Spinal cord (tissue), 10 donors: ENCODE results near the gene GHRHR. TPM values are rescaled to one million over a fixed set of nuclear protein-coding genes. Genes with fewer than 3 reads are reported as not detected.

Source experiments
- DNase-seq, 6 donors: peaks; one replicate each; pipeline versions ENCODE4 v3.0.0 to v3.0.0-alpha.2; 2013 to 2015; ENCODE audit warnings: low spot score in 6 of 6, low read depth in 4 of 6
- H3K27ac ChIP-seq: one replicate; pipeline ENCODE4 v1.5.1; 2013; ENCODE audit warnings: low read depth, low read length, control low read depth
- H3K27me3 ChIP-seq: one replicate; pipeline ENCODE4 v1.6.1; 2013; ENCODE audit warnings: low read length; ENCODE audit not compliant: control insufficient read depth, insufficient read depth
- H3K36me3 ChIP-seq: one replicate; pipeline ENCODE4 v1.6.1; 2013; ENCODE audit warnings: low read length; ENCODE audit not compliant: control insufficient read depth, insufficient read depth
- H3K4me1 ChIP-seq: one replicate; pipeline ENCODE4 v1.6.1; 2013; ENCODE audit warnings: low read length; ENCODE audit not compliant: control insufficient read depth, insufficient read depth
- H3K4me3 ChIP-seq: one replicate; pipeline ENCODE4 v1.5.1; 2013; ENCODE audit warnings: low read depth, low read length, control low read depth
- H3K9me3 ChIP-seq: one replicate; pipeline ENCODE4 v1.6.1; 2013; ENCODE audit warnings: low read length; ENCODE audit not compliant: control insufficient read depth, insufficient read depth
- WGBS: methylation state at CpG from one replicate; pipeline ENCODE4 v1.1.5; 2013; ENCODE audit warnings: missing lambda C conversion rate; ENCODE audit not compliant: insufficient coverage; 5-methylcytosine and 5-hydroxymethylcytosine counted together
- polyA plus RNA-seq, 2 donors: library from polyadenylated mRNA; unstranded; fragments of 120-200 nt; gene quantifications; one replicate each; pipeline ENCODE4 v1.2.1, GENCODE V29; 2013; ENCODE audit not compliant: insufficient read length in 2 of 2
- total RNA-seq, 2 donors: library from RNA; depleted of rRNA in 1 of 2; stranded (reverse); fragments of 120-200 nt in 1 of 2; fragments of >200 nt in 1 of 2; gene quantifications; one replicate each; pipeline versions ENCODE4 v1.2.3 to v1.2.4, GENCODE V29; 2013 to 2014
- donor health status: healthy.

GHRHR gene
- total and polyA plus RNA-seq, 4 donors: 2.7 to 5.2 (median 4.3) TPM

DNA sequence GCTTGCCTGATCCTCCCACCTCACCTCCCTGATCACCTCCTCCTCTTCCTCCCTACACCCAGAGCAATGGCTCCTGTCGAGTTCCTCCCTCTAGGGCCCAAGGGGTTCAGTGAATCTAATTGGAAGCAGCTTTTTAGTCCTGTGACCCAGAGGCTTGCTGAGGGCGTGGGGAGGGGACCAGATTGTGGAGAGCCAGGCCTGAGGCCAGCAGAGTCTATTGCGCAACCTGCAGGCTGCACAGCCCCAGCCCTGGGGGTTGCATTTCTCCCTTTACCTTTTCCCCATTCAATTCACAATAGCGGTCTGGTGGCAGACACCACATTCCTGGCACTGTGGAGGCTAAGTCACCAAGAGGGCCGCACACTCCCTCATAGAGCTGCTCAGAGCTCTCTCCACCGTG is 32.5 kb downstream of the GHRHR start:
- H3K4me1 ChIP-seq: peaks cover 15% of the 10 kb centered on the region

DNA sequence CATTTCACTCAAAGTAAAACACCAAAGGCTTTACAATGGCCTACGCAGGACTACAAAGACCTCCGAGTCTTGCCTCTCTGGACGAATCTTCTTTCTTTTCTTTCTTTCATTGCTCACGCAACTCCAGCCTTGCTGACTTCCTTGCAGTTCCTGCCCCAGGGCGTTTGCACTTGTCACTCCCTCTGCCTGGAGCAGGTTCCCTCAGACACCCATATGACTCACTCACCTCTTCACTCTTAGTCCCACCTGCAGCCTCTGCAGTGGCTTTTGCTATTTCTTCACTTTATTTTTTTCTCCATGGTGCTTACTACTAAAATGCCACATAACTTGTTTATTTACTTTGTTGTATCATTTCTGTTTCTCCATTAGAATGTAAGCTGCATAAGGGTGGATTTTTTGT is 33.1 kb downstream of the GHRHR start:
- peaks cover 15% of the 10 kb centered on the region for H3K4me1 ChIP-seq
- H3K4me3 ChIP-seq: no peak overlapping the region
- H3K9me3 ChIP-seq: no peaks in the 10 kb centered on the region
- 86% methylated on average over 5 of the region's 5 CpGs for WGBS
- DNase-seq: no peak
- H3K27me3 ChIP-seq: no peaks in the 10 kb centered on the region
- H3K36me3 ChIP-seq: peaks cover 19% of the 10 kb centered on the region
- H3K27ac ChIP-seq: no peak overlapping the region

More for the DNA sequence above, 32.5 kb downstream of the GHRHR start:
- Histone ChIP-seq H3K27me3 (no peaks in the 10 kb centered on the region), H3K4me3 (no peak overlapping the region), H3K36me3 (peaks cover 19% of the 10 kb centered on the region), H3K27ac (no peak overlapping the region), H3K9me3 (no peaks in the 10 kb centered on the region)
- 95% methylated on average over 5 of the region's 6 CpGs for WGBS
- DNase-seq: no peak

DNA sequence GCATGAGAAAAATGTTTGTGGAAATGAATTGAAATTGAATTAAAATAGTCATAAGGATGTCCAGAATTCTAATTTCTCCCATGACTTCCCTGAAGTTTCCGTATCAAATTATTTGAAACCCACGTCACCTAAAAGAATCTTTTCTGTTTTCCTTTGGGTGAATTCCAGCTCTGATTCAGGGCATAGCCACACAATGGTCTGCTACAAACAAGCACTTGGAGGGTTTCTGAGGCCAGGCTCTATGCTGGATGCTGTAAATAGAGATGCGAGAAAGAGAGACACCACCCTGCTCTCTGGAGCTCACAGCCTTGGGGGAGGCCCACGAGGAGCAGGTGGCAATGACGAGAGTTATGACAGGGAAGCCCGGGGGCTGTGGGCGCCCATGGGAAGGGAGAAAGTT is 33.6 kb downstream of the GHRHR start:
- peaks cover 12% of the 10 kb centered on the region for H3K4me1 ChIP-seq
- peaks cover 18% of the 10 kb centered on the region for H3K36me3 ChIP-seq
- DNase-seq: peak in 1 of 6 donors; percentile 26
- H3K27ac ChIP-seq: no peak overlapping the region
- no peak overlapping the region for H3K4me3 ChIP-seq
- no peaks in the 10 kb centered on the region for H3K9me3 ChIP-seq
- no peaks in the 10 kb centered on the region for H3K27me3 ChIP-seq
- 57% methylated on average over 5 of the region's 7 CpGs for WGBS

DNA sequence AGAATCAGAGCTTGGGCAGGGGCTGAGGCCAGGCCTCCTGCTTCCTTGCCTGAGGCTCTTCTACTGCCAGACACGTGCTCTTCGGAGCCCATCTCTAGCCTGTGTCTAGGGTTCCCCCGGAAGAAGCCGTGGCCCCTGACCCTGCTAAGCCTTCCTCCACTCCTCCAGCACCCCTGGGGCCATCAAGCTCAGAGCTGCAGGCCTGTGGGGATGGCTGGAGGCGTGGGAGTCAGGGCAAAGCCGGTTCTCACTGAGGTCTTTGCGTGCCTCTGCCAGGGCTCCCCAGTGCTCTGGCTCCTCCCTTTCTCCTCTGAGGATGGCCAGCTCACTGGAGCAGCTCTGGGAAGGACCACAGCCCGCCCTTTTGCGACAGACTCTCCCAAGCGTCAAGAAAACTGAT is 34.4 kb downstream of the GHRHR start:
- peaks cover 4% of the 10 kb centered on the region for H3K4me1 ChIP-seq
- H3K9me3 ChIP-seq: no peaks in the 10 kb centered on the region
- no peak overlapping the region for H3K4me3 ChIP-seq
- WGBS: 71% methylated on average over 5 of the region's 10 CpGs
- DNase-seq: no peak
- H3K27ac ChIP-seq: no peak overlapping the region
- H3K27me3 ChIP-seq: no peaks in the 10 kb centered on the region
- H3K36me3 ChIP-seq: peaks cover 16% of the 10 kb centered on the region

DNA sequence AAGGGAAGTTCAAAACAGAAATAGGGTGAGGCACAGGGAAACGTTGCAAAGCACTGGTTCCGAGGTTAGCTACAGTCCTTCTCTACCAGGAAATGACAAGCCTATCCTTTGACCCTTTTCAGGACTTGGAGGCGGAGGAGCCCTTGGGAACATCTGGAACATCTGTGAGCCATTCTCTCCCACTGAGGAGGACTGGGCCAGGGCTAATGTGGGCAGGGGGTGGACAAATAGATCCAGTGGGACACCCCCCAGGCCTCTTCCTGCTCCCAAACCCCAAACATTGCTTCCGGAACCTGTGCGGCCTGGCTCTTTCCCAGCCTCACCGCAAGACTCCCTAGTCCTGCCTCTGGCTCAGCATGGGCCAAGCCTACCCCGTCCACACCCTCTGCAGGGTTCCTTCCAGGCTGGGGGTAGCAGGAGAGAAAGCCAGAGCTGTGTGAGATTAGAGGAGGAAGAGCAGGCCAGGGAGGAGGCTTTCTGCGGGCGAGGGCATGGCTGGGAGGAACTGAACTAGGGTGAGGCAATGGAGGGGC is 36.5 kb downstream of the GHRHR start:
- DNase-seq: no peak
- H3K27me3 ChIP-seq: no peaks in the 10 kb centered on the region
- WGBS: 83% methylated on average over 5 of the region's 9 CpGs
- no peaks in the 10 kb centered on the region for H3K9me3 ChIP-seq
- no peak overlapping the region for H3K4me3 ChIP-seq
- H3K27ac ChIP-seq: no peak overlapping the region
- peaks cover 7% of the 10 kb centered on the region for H3K4me1 ChIP-seq
- H3K36me3 ChIP-seq: peaks cover 4% of the 10 kb centered on the region

DNA sequence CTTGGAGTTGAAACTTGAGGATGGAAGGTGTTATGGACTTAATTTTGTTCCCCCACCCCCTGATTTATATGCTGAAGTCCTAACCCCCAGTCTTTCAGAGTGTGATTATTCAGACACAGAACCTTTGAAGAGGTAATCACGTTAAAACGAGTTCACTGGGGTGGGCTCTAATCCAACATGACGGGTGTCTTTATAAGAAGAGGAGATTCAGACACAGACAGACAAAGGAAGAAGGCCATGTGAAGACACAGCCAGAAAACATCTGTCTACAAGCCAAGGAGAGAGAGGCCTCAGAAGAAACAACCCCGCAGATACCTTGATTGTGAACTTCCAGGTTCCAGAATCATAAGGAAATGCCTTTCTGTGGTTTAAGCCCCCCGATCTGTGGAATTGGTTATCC is 37.0 kb downstream of the GHRHR start:
- H3K9me3 ChIP-seq: no peaks in the 10 kb centered on the region
- WGBS: 56% methylated on average over 5 of the region's 5 CpGs
- DNase-seq: no peak
- peaks cover 7% of the 10 kb centered on the region for H3K4me1 ChIP-seq
- peaks cover 3% of the 10 kb centered on the region for H3K36me3 ChIP-seq
- no peak overlapping the region for H3K27ac ChIP-seq
- H3K4me3 ChIP-seq: no peak overlapping the region
- H3K27me3 ChIP-seq: no peaks in the 10 kb centered on the region

DNA sequence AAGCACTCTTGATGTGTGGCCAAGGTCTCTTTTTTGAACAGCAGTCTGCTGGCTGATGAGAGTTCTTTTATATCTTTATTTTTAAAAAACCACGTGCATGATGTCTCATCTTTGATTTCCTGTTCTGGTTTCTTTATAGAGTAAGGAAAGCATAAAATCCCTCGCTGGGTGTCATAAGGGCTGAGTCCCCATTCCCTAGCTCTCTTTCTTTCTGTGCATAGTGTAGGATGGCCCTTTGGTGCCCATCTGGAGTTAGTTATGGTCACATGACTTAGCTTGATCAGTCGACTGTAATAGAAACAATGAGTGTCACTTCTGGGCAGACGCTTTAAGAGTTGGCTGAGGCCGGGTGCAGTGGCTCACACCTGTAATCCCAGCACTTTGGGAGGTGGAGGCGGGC is 38.5 kb downstream of the GHRHR start:
- DNase-seq: no peak
- Histone ChIP-seq H3K4me3 (no peak overlapping the region), H3K27me3 (no peaks in the 10 kb centered on the region), H3K27ac (no peak overlapping the region), H3K36me3 (no peaks in the 10 kb centered on the region), H3K4me1 (peaks cover 4% of the 10 kb centered on the region), H3K9me3 (no peaks in the 10 kb centered on the region)
- 53% methylated on average over 3 of the region's 6 CpGs for WGBS

DNA sequence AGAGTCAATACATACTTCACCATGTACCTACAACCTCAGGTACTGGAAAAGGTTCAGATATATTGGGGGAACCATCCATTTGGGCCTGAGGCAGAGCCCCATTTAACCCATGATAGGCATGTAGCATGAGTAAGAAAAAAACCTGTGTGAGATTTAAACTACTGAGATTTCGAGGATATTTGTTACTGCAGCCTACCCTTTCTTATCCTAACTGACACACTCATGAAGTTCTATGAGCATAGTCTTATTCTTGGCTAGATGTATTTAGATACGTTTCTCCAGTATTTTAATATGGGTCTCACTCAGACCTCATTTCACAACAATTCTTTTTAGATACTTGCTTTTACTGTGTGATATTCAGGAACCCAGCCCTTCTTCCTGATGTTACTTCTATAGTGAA is 39.3 kb downstream of the GHRHR start:
- Histone ChIP-seq H3K27ac (no peak overlapping the region), H3K27me3 (no peaks in the 10 kb centered on the region), H3K4me1 (peaks cover 4% of the 10 kb centered on the region), H3K9me3 (no peaks in the 10 kb centered on the region), H3K4me3 (no peak overlapping the region), H3K36me3 (no peaks in the 10 kb centered on the region)
- no CpG with 5 or more reads among the region's 2 CpGs for WGBS
- DNase-seq: no peak

DNA sequence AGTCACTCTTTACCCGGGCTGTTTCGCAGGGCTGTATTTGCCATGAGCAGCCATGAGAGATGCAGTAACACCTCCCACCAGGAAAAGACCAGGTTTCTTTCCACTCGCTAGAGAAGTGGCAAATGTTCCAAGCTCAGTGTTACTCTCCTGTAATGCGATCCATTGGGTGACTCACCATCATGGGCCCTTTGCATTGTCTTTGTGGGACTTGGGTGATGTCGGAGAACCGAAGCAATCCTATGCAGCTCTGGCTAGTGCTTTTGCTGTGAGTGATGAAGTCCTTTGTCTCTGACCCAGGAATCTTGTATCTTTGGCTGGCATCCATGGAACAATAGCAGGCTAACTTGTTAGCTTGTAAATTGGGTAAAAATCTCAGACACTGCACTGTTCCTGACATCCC is 40.0 kb downstream of the GHRHR start:
- Histone ChIP-seq H3K4me1 (peaks cover 4% of the 10 kb centered on the region), H3K4me3 (no peak overlapping the region), H3K27me3 (no peaks in the 10 kb centered on the region), H3K36me3 (no peaks in the 10 kb centered on the region), H3K9me3 (no peaks in the 10 kb centered on the region), H3K27ac (no peak overlapping the region)
- 85% methylated on average over 5 of the region's 6 CpGs for WGBS
- DNase-seq: no peak

DNA sequence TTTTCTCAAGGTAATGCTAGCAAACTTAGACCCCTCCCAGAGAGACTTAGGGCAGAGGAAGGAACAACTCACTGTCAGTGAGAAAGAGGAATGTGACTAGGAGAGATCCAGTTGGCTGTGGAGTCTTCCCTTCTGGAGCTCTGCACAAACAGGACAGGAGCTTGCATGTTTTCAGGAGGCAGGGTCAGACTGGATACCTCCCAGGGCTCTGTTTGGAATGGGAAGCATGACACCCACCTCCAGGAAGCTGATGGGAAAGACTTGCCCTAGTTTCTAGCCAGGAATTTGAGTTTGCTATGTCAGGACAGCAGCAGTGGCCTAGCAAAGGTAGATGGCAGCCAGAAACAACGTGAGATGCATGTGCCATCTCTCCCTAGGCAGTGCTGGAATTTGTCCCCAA is 40.6 kb downstream of the GHRHR start:
- no peak for DNase-seq
- Histone ChIP-seq H3K4me1 (peaks cover 4% of the 10 kb centered on the region), H3K27me3 (no peaks in the 10 kb centered on the region), H3K9me3 (no peaks in the 10 kb centered on the region), H3K27ac (no peak overlapping the region), H3K4me3 (no peak overlapping the region), H3K36me3 (no peaks in the 10 kb centered on the region)
- whole genome bisulfite sequencing: 83% methylated on average over 1 of the region's 1 CpG
